HepG2 (cell line): ENCODE results near the gene VSIR. TPM values are rescaled to one million over a fixed set of nuclear protein-coding genes. Genes with fewer than 3 reads are reported as not detected.

ENCODE experiments used
- BORCS8-MEF2B ChIP-seq: sonication (generic); formaldehyde crosslinking; IDR thresholded peaks from 2 replicates; pipeline ENCODE4 v1.8.0; 2022; ENCODE audit warnings: mild to moderate bottlenecking, missing genetic modification reagents
- CBFB ChIP-seq: sonication (generic); formaldehyde crosslinking; IDR thresholded peaks from 2 replicates; pipeline ENCODE4 v1.4.0; 2020; ENCODE audit warnings: missing genetic modification reagents
- MED1 ChIP-seq: sonication (generic); formaldehyde crosslinking; IDR thresholded peaks from 2 replicates; pipeline ENCODE4 v1.4.0; 2020; ENCODE audit warnings: missing genetic modification reagents
- MIER2 ChIP-seq: IDR thresholded peaks from 2 replicates; pipeline ENCODE4 v1.6.1; 2016; ENCODE audit warnings: missing biosample characterization, missing genetic modification reagents
- MIXL1 ChIP-seq: IDR thresholded peaks from 2 replicates; pipeline ENCODE4 v1.6.1; 2016
- NCOA2 ChIP-seq: sonication (generic); formaldehyde crosslinking; IDR thresholded peaks from 2 replicates; pipeline ENCODE4 v1.8.0; 2022; ENCODE audit warnings: inconsistent platforms
- NPAS2 ChIP-seq: sonication (generic); formaldehyde crosslinking; IDR thresholded peaks from 2 replicates; pipeline ENCODE4 v1.8.0; 2022; ENCODE audit warnings: mild to moderate bottlenecking, missing genetic modification reagents, borderline replicate concordance
- PRPF4 ChIP-seq: fragments of 200-400 bp; formaldehyde crosslinking; IDR thresholded peaks from 2 replicates; pipeline ENCODE4 v1.6.1; 2016; ENCODE audit warnings: low read length, low read depth; ENCODE audit not compliant: poor library complexity, severe bottlenecking
- RXRA ChIP-seq: sonication (generic); formaldehyde crosslinking; IDR thresholded peaks from 2 replicates; pipeline ENCODE4 v1.5.1; 2020; ENCODE audit warnings: missing genetic modification reagents
- TARDBP ChIP-seq: sonication (generic); formaldehyde crosslinking; IDR thresholded peaks from 2 replicates; pipeline ENCODE4 v1.8.0; 2022; ENCODE audit warnings: mild to moderate bottlenecking, missing genetic modification reagents
- TBX2 ChIP-seq: sonication (generic); formaldehyde crosslinking; IDR thresholded peaks from 2 replicates; pipeline ENCODE4 v1.5.0; 2020; ENCODE audit warnings: missing genetic modification reagents, mild to moderate bottlenecking, borderline replicate concordance
- ZBTB21 ChIP-seq: sonication (generic); formaldehyde crosslinking; IDR thresholded peaks from 2 replicates; pipeline ENCODE4 v1.4.0; 2020; ENCODE audit warnings: missing genetic modification reagents
- ZNF235 ChIP-seq: sonication (generic); formaldehyde crosslinking; IDR thresholded peaks from 2 replicates; pipeline ENCODE4 v1.8.1; 2023; ENCODE audit warnings: mild to moderate bottlenecking, missing genetic modification reagents, borderline replicate concordance
- ZNF563 ChIP-seq: sonication (generic); formaldehyde crosslinking; IDR thresholded peaks from 2 replicates; pipeline ENCODE4 v1.8.0; 2022; ENCODE audit warnings: mild to moderate bottlenecking, moderate library complexity, missing genetic modification reagents
- ZNF629 ChIP-seq: sonication (generic); formaldehyde crosslinking; conservative IDR thresholded peaks from 2 replicates; pipeline ENCODE4 v1.5.0; 2020; ENCODE audit warnings: missing genetic modification reagents
- polyA plus RNA-seq, 8 experiments: library from polyadenylated mRNA; depleted of rRNA in 3 of 8; stranded (reverse) in 7 of 8; unstranded in 1 of 8; fragments of >200 nt; fragmentation: Illumina TruSeq in 4 of 8; extraction: Trizol in 4 of 8; gene quantifications; 2 replicates each; pipeline versions ENCODE4 v1.2.1 to v1.2.3, GENCODE V29; 2011 to 2016; ENCODE audit warnings: low read depth in 4 of 8, missing spikeins in 1 of 8, mixed read lengths in 1 of 8; ENCODE audit not compliant: insufficient read depth in 1 of 8
- total RNA-seq, 5 experiments: library from RNA; depleted of rRNA; stranded (reverse); fragments of >200 nt; fragmentation: Illumina TruSeq; extraction: Trizol; gene quantifications; 2 replicates each; pipeline ENCODE4 v1.2.3, GENCODE V29; 2016; ENCODE audit warnings: low read depth in 1 of 5
- TF ChIP-seq, protein P1 (sequence below): sonication (generic); formaldehyde crosslinking; IDR thresholded peaks from 2 replicates; pipeline ENCODE4 v1.8.0; 2022; ENCODE audit warnings: missing genetic modification reagents, mild to moderate bottlenecking, borderline replicate concordance
- TF ChIP-seq, protein P2 (sequence below): IDR thresholded peaks from 2 replicates; pipeline ENCODE4 v1.6.1; 2016; ENCODE audit warnings: missing biosample characterization, missing genetic modification reagents, low read depth
- TF ChIP-seq, protein P3 (sequence below): sonication (generic); formaldehyde crosslinking; IDR thresholded peaks from 2 replicates; pipeline ENCODE4 v1.8.1; 2023; ENCODE audit warnings: mild to moderate bottlenecking, missing genetic modification reagents
- TF ChIP-seq, protein P4 (sequence below): sonication (generic); formaldehyde crosslinking; IDR thresholded peaks from 2 replicates; pipeline ENCODE4 v1.4.0; 2020; ENCODE audit warnings: missing genetic modification reagents
- TF ChIP-seq, protein P5 (sequence below): sonication (generic); formaldehyde crosslinking; IDR thresholded peaks from 2 replicates; pipeline ENCODE4 v1.4.0; 2020; ENCODE audit warnings: low read depth, mild to moderate bottlenecking, missing genetic modification reagents
- TF ChIP-seq, protein P6 (sequence below): sonication (generic); formaldehyde crosslinking; IDR thresholded peaks from 2 replicates; pipeline ENCODE4 v1.4.0; 2020; ENCODE audit warnings: missing genetic modification reagents

The VSIR gene
- total and polyA plus RNA-seq, 2 of the 13 experiments (the other 11 are each of a cell fraction or from before 2014, with no cell fraction given), result 0.44 to 3.2 TPM

DNA sequence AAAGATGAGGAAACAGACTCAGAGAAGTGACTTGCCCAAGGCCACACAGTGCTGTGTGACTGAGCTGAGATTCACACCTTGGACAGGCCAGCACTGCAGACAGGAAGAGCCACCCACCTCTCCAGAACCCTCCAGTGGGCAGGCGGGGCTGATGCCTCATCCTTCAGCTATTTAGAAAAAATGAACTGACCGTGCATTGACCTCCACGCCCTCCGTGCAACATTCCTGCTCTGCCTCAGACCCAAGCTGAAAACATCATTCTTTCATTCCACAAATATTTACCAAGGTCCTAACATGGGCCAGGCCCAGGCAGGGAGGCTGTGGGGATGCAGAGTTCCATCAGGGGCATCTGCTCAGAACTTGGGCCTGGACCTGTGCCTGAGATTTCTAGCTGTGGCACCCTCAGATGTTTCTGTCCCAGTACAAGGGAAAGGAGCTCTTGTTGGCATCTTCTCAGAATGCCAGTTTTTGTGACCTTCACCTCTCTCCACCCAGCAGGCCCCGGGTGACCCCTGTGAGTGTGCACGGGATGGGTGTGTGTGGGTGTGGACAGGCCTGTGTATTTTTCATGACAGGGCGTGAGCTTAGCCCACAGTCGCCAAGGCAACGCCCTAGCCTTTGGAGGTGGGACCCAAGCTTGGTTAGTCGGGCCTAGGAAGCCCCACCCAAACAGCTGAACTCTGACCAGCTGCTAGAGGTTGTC lies 6.5 kb downstream of the VSIR start (continued):
- TF ChIP-seq, protein P1, sequence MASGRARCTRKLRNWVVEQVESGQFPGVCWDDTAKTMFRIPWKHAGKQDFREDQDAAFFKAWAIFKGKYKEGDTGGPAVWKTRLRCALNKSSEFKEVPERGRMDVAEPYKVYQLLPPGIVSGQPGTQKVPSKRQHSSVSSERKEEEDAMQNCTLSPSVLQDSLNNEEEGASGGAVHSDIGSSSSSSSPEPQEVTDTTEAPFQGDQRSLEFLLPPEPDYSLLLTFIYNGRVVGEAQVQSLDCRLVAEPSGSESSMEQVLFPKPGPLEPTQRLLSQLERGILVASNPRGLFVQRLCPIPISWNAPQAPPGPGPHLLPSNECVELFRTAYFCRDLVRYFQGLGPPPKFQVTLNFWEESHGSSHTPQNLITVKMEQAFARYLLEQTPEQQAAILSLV (CRISPR knock-in tag), result no peak
- TF ChIP-seq ZNF563, result no peak
- no peak for TF ChIP-seq ZNF235
- TF ChIP-seq RXRA (CRISPR knock-in tag), result peak; percentile 97
- TF ChIP-seq TBX2, result peak; percentile 71
- TF ChIP-seq NPAS2 (CRISPR knock-in tag), result no peak
- TF ChIP-seq, protein P2, sequence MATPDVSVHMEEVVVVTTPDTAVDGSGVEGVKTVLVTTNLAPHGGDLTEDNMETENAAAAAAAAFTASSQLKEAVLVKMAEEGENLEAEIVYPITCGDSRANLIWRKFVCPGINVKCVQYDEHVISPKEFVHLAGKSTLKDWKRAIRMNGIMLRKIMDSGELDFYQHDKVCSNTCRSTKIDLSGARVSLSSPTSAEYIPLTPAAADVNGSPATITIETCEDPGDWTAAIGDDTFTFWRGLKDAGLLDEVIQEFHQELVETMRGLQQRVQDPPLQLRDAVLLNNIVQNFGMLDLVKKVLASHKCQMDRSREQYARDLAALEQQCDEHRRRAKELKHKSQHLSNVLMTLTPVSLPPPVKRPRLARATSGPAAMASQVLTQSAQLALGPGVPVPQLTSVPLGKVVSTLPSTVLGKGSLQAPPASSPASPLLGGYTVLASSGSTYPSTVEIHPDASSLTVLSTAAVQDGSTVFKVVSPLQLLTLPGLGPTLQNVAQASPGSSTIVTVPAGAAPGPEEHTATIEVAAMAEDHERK (CRISPR knock-in tag), result no peak
- TF ChIP-seq, protein P3, sequence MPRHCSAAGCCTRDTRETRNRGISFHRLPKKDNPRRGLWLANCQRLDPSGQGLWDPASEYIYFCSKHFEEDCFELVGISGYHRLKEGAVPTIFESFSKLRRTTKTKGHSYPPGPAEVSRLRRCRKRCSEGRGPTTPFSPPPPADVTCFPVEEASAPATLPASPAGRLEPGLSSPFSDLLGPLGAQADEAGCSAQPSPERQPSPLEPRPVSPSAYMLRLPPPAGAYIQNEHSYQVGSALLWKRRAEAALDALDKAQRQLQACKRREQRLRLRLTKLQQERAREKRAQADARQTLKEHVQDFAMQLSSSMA, result no peak
- TF ChIP-seq ZBTB21 (CRISPR knock-in tag), result no peak
- TF ChIP-seq ZNF629 (CRISPR knock-in tag), result peak; percentile 63
- no peak for TF ChIP-seq TARDBP (CRISPR knock-in tag)
- TF ChIP-seq BORCS8-MEF2B (CRISPR knock-in tag), result no peak
- TF ChIP-seq MIER2 (CRISPR knock-in tag), result no peak
- no peak for TF ChIP-seq PRPF4
- TF ChIP-seq, protein P4, sequence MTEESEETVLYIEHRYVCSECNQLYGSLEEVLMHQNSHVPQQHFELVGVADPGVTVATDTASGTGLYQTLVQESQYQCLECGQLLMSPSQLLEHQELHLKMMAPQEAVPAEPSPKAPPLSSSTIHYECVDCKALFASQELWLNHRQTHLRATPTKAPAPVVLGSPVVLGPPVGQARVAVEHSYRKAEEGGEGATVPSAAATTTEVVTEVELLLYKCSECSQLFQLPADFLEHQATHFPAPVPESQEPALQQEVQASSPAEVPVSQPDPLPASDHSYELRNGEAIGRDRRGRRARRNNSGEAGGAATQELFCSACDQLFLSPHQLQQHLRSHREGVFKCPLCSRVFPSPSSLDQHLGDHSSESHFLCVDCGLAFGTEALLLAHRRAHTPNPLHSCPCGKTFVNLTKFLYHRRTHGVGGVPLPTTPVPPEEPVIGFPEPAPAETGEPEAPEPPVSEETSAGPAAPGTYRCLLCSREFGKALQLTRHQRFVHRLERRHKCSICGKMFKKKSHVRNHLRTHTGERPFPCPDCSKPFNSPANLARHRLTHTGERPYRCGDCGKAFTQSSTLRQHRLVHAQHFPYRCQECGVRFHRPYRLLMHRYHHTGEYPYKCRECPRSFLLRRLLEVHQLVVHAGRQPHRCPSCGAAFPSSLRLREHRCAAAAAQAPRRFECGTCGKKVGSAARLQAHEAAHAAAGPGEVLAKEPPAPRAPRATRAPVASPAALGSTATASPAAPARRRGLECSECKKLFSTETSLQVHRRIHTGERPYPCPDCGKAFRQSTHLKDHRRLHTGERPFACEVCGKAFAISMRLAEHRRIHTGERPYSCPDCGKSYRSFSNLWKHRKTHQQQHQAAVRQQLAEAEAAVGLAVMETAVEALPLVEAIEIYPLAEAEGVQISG, result no peak
- TF ChIP-seq, protein P5, sequence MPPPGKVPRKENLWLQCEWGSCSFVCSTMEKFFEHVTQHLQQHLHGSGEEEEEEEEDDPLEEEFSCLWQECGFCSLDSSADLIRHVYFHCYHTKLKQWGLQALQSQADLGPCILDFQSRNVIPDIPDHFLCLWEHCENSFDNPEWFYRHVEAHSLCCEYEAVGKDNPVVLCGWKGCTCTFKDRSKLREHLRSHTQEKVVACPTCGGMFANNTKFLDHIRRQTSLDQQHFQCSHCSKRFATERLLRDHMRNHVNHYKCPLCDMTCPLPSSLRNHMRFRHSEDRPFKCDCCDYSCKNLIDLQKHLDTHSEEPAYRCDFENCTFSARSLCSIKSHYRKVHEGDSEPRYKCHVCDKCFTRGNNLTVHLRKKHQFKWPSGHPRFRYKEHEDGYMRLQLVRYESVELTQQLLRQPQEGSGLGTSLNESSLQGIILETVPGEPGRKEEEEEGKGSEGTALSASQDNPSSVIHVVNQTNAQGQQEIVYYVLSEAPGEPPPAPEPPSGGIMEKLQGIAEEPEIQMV (CRISPR knock-in tag), result no peak
- TF ChIP-seq MIXL1 (CRISPR knock-in tag), result no peak; the same call in 1 of the 2 replicates
- peak; percentile 62 for TF ChIP-seq MED1 (CRISPR knock-in tag)
- TF ChIP-seq CBFB (CRISPR knock-in tag), result no peak
- TF ChIP-seq, protein P6, sequence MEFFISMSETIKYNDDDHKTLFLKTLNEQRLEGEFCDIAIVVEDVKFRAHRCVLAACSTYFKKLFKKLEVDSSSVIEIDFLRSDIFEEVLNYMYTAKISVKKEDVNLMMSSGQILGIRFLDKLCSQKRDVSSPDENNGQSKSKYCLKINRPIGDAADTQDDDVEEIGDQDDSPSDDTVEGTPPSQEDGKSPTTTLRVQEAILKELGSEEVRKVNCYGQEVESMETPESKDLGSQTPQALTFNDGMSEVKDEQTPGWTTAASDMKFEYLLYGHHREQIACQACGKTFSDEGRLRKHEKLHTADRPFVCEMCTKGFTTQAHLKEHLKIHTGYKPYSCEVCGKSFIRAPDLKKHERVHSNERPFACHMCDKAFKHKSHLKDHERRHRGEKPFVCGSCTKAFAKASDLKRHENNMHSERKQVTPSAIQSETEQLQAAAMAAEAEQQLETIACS (CRISPR knock-in tag), result no peak
- TF ChIP-seq NCOA2 (CRISPR knock-in tag), result peak; percentile 53
